ENCODE results near the gene SLC6A20. TPM values are rescaled to one million over a fixed set of nuclear protein-coding genes. Genes with fewer than 3 reads are reported as not detected.

Gene SLC6A20
- total RNA-seq = 0.16 TPM
- 0.10 TPM for polyA plus RNA-seq

GRCh38 chr3:45795882-45796765 is at the start of gene SLC6A20:
Gene SLC6A20 (minus strand): TSS chr3:45796536. CDS start chr3:45796419, 117 bp downstream.
- 2% methylated on average over 91 of the region's 91 CpGs for WGBS
- Histone ChIP-seq H3K36me3 (ENCODE audit: insufficient read depth) (no peaks in the 10 kb centered on the region), H3K27ac (ENCODE audit: low read depth) (no peak within 1 kb of the TSS), H3K4me3 (ENCODE audit: low read depth, low read length) (peak within 1 kb of the TSS; percentile 33), H3K4me1 (ENCODE audit: insufficient read depth) (no peaks in the 10 kb centered on the region)
- no peak for DNase-seq (ENCODE audit: extremely low spot score)

GRCh38 chr3:45844616-45845015 is 48.3 kb upstream of the SLC6A20 start:
- H3K27ac ChIP-seq (ENCODE audit: low read depth) = no peak overlapping the region

GRCh38 chr3:45842851-45843625 is 46.7 kb upstream of the SLC6A20 start:
- H3K27ac ChIP-seq (ENCODE audit: low read depth) = no peak overlapping the region
- no peaks in the 10 kb centered on the region for H3K36me3 ChIP-seq (ENCODE audit: insufficient read depth)
- no peak overlapping the region for H3K4me3 ChIP-seq (ENCODE audit: low read depth, low read length)
- no peak for DNase-seq (ENCODE audit: extremely low spot score)
- 68% methylated on average over 9 of the region's 9 CpGs for WGBS
- H3K4me1 ChIP-seq (ENCODE audit: insufficient read depth) = no peaks in the 10 kb centered on the region

More at GRCh38 chr3:45844616-45845015, 48.3 kb upstream of the SLC6A20 start:
- Histone ChIP-seq H3K4me1 (ENCODE audit: insufficient read depth) (no peaks in the 10 kb centered on the region), H3K4me3 (ENCODE audit: low read depth, low read length) (no peak overlapping the region), H3K36me3 (ENCODE audit: insufficient read depth) (no peaks in the 10 kb centered on the region)
- WGBS = 80% methylated on average over 1 of the region's 1 CpG
- DNase-seq (ENCODE audit: extremely low spot score) = no peak

GRCh38 chr3:45841757-45842491 is 45.6 kb upstream of the SLC6A20 start, which contains the start of gene LZTFL1:
Gene LZTFL1 (minus strand): TSS chr3:45842119. CDS start chr3:45841991, 128 bp downstream.
- Histone ChIP-seq H3K4me1 (ENCODE audit: insufficient read depth) (no peaks in the 10 kb centered on the region), H3K36me3 (ENCODE audit: insufficient read depth) (no peaks in the 10 kb centered on the region), H3K27ac (ENCODE audit: low read depth) (no peak within 1 kb of the TSS), H3K4me3 (ENCODE audit: low read depth, low read length) (peak within 1 kb of the TSS; percentile 79)
- peak; percentile 94 for DNase-seq (ENCODE audit: extremely low spot score)
- 2% methylated on average over 49 of the region's 49 CpGs for WGBS

GRCh38 chr3:45841420-45841756 is 45.1 kb upstream of the SLC6A20 start:
- Histone ChIP-seq H3K4me3 (ENCODE audit: low read depth, low read length) (peak overlapping the region; percentile 79), H3K27ac (ENCODE audit: low read depth) (no peak overlapping the region), H3K36me3 (ENCODE audit: insufficient read depth) (peaks cover 3% of the 10 kb centered on the region), H3K4me1 (ENCODE audit: insufficient read depth) (no peaks in the 10 kb centered on the region)
- WGBS = under 1% methylated on average over 15 of the region's 15 CpGs
- no peak for DNase-seq (ENCODE audit: extremely low spot score)

DNA sequence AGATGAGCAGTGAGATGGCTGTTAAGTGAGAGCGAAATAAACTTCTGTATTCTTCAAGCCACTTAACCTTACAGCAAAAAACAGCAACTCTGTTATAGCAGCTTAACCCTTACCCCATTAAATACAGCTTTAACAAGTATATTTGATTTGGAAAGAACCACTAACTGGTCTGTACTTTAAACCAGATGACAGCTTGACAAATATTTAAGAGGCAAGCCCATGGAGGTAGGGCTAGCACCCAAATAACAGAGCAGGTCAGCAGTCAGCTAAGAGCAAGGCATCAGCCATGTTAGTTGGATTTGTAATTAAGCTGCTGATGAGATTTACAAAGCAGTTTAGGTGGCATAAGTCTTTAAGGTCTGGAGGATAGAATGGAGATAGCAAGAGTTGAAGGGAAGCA is 42.1 kb upstream of the SLC6A20 start:
- no peak overlapping the region for H3K27ac ChIP-seq (ENCODE audit: low read depth)
- 97% methylated on average over 1 of the region's 1 CpG for WGBS
- no peak for DNase-seq (ENCODE audit: extremely low spot score)
- no peak overlapping the region for H3K4me3 ChIP-seq (ENCODE audit: low read depth, low read length)
- H3K36me3 ChIP-seq (ENCODE audit: insufficient read depth) = peaks cover 4% of the 10 kb centered on the region
- no peaks in the 10 kb centered on the region for H3K4me1 ChIP-seq (ENCODE audit: insufficient read depth)

DNA sequence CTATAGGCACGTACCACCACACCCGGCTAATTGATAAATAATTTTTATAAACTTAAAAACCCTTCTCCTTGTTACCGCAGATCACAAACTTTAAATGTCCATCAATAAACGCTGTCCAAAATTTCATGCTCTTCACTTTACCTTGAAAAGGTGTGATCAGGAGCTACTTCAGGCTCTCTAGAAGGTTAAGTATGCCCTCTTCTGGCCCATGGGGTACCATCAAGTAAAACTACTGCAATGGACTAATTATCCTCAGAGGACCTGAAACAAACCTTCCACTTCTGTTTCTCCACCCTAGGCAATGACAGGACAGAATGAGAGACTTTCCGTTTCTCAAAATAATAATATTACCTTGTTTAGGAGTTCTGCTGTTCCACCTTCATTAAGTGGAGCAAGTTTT is 36.4 kb upstream of the SLC6A20 start:
- no peak for DNase-seq (ENCODE audit: extremely low spot score)
- Histone ChIP-seq H3K27ac (ENCODE audit: low read depth) (no peak overlapping the region), H3K36me3 (ENCODE audit: insufficient read depth) (peaks cover 8% of the 10 kb centered on the region), H3K4me1 (ENCODE audit: insufficient read depth) (no peaks in the 10 kb centered on the region), H3K4me3 (ENCODE audit: low read depth, low read length) (no peak overlapping the region)
- 94% methylated on average over 5 of the region's 5 CpGs for WGBS

DNA sequence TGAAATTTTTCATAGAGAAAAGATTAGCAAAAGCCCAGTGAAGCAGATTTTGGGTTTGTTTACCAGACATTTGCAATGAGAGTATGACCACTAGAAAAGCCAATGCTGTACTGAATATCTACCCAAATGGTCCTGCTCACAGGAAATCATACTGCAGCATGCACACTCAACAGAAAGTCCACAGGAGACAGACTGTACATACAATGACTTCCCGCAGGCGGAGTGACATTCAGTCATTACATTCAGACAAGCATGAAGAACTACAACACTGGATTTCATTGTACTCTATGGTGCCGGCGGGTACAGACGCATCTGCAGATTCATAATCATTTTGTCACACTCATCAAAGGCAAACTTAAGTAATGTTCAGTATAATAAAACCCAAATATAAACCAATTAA is 33.8 kb upstream of the SLC6A20 start:
- Histone ChIP-seq H3K36me3 (ENCODE audit: insufficient read depth) (peaks cover 5% of the 10 kb centered on the region), H3K4me1 (ENCODE audit: insufficient read depth) (no peaks in the 10 kb centered on the region), H3K27ac (ENCODE audit: low read depth) (no peak overlapping the region), H3K4me3 (ENCODE audit: low read depth, low read length) (no peak overlapping the region)
- DNase-seq (ENCODE audit: extremely low spot score) = no peak
- whole genome bisulfite sequencing = 84% methylated on average over 5 of the region's 5 CpGs

DNA sequence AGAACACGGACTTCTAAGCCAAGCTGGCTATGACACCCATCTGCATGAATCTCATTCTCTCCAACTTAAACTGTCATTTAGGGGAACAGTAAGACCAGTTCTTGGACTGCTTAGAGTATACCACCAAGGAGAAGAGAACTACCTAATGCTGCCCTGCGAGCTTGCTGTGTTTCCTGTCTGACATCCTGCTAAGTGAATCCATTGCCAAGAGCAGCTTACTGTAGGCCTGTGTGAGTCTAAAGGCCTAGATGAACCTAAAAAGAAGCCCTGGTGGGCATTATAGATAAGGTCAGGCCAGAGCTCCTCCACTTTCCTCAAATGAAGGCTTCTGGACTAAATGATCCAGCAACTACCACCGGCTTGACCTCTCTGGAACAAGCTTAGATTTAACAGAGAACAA is 30.6 kb upstream of the SLC6A20 start:
- H3K4me1 ChIP-seq (ENCODE audit: insufficient read depth) = no peaks in the 10 kb centered on the region
- peaks cover 2% of the 10 kb centered on the region for H3K36me3 ChIP-seq (ENCODE audit: insufficient read depth)
- WGBS = 93% methylated on average over 3 of the region's 3 CpGs
- DNase-seq (ENCODE audit: extremely low spot score) = no peak
- no peak overlapping the region for H3K4me3 ChIP-seq (ENCODE audit: low read depth, low read length)
- no peak overlapping the region for H3K27ac ChIP-seq (ENCODE audit: low read depth)

DNA sequence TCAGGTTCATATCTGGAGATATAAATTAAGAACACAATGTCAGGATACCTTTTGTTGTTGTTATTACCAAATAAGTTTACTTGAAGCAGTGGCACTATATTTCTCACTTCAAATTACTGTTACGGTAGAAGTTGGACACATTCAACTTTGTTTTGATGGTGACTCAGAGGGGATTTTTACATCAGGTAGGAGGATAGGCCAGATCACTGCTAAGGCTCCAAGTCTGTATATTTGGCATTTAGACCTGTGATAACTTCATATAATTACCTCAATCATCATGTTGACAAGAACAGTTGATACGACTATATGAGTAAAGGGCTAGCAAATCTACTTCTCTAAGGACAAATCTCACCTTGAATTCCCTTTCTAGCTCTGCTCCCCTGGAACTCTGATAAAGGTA is 30.0 kb upstream of the SLC6A20 start:
- WGBS = 92% methylated on average over 2 of the region's 2 CpGs
- no peaks in the 10 kb centered on the region for H3K4me1 ChIP-seq (ENCODE audit: insufficient read depth)
- H3K4me3 ChIP-seq (ENCODE audit: low read depth, low read length) = no peak overlapping the region
- peaks cover 2% of the 10 kb centered on the region for H3K36me3 ChIP-seq (ENCODE audit: insufficient read depth)
- DNase-seq (ENCODE audit: extremely low spot score) = no peak
- H3K27ac ChIP-seq (ENCODE audit: low read depth) = no peak overlapping the region

GRCh38 chr3:45821127-45821526 is 24.8 kb upstream of the SLC6A20 start:
- WGBS = 94% methylated on average over 1 of the region's 1 CpG
- Histone ChIP-seq H3K27ac (ENCODE audit: low read depth) (no peak overlapping the region), H3K36me3 (ENCODE audit: insufficient read depth) (no peaks in the 10 kb centered on the region), H3K4me3 (ENCODE audit: low read depth, low read length) (no peak overlapping the region), H3K4me1 (ENCODE audit: insufficient read depth) (peaks cover 1% of the 10 kb centered on the region)
- DNase-seq (ENCODE audit: extremely low spot score) = no peak

DNA sequence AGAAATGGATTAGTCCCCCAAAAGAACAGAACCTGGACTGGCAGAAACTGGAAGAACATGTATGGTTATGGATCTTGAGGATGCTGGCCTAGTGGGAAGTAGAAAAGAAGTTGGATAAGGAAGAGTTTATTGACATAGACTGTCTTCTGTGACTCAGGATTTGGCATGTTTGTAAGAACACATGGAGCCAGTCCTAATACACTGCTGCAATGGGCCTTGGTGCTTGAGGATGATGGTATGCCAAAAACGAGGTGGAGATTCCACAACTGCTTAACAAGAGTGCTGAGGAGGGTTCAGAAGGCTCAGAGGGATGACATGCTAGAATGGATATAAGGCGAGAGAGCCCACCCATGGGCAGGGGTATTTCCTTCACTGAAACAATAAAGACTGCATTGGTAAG is 23.2 kb upstream of the SLC6A20 start:
- no peak overlapping the region for H3K27ac ChIP-seq (ENCODE audit: low read depth)
- H3K4me3 ChIP-seq (ENCODE audit: low read depth, low read length) = no peak overlapping the region
- WGBS = 84% methylated on average over 2 of the region's 2 CpGs
- H3K36me3 ChIP-seq (ENCODE audit: insufficient read depth) = no peaks in the 10 kb centered on the region
- peaks cover 1% of the 10 kb centered on the region for H3K4me1 ChIP-seq (ENCODE audit: insufficient read depth)
- no peak for DNase-seq (ENCODE audit: extremely low spot score)

- DNase-seq (ENCODE audit: extremely low spot score) = no peak
- Histone ChIP-seq H3K36me3 (ENCODE audit: insufficient read depth) (no peaks in the 10 kb centered on the region), H3K4me1 (ENCODE audit: insufficient read depth) (peaks cover 1% of the 10 kb centered on the region), H3K4me3 (ENCODE audit: low read depth, low read length) (no peak overlapping the region), H3K27ac (ENCODE audit: low read depth) (peak overlapping the region; percentile 33)
- 20% methylated on average over 4 of the region's 4 CpGs for WGBS
Measured at GRCh38 chr3:45817831-45818522, 21.6 kb upstream of the SLC6A20 start.

All from urinary bladder (tissue), 4 donors.